DND-41 (cell line): ENCODE measurements around the gene RTP2.

Source experiments
- ATAC-seq: fragments of 200-7000 bp; cut with Tn5 transposase; 3 replicates; pipeline ENCODE4 v1.9.1; 2021; ENCODE audit warnings: low read depth; ENCODE audit not compliant: insufficient read depth
- DNase-seq: peaks from one replicate; pipeline ENCODE4 v3.0.0-alpha.2; 2020
- H2AFZ ChIP-seq: 2 replicates; pipeline ENCODE4 v1.6.0; 2012; ENCODE audit warnings: low read depth, low read length
- H3K27ac ChIP-seq: 2 replicates; pipeline ENCODE4 v1.5.1; 2012; ENCODE audit warnings: low read length, inconsistent platforms
- H3K27me3 ChIP-seq: fragments of 200-600 bp; sonication (generic); 2 replicates; pipeline ENCODE4 v1.6.0; 2012; ENCODE audit warnings: low read length, mild to moderate bottlenecking, inconsistent platforms; ENCODE audit not compliant: insufficient read depth, poor library complexity
- H3K36me3 ChIP-seq: 2 replicates; pipeline ENCODE4 v1.5.1; 2012; ENCODE audit warnings: low read length, inconsistent platforms; ENCODE audit not compliant: insufficient read depth
- H3K4me1 ChIP-seq: 2 replicates; pipeline ENCODE4 v1.5.1; 2012; ENCODE audit warnings: mild to moderate bottlenecking, low read length; ENCODE audit not compliant: insufficient read depth
- H3K4me2 ChIP-seq: 2 replicates; pipeline ENCODE4 v1.6.0; 2012; ENCODE audit warnings: mild to moderate bottlenecking, moderate library complexity, low read length, inconsistent platforms; ENCODE audit not compliant: insufficient read depth
- H3K4me3 ChIP-seq, 2 experiments: fragments of 200-600 bp in 1 of 2; shearing (Covaris generic) in 1 of 2; 2 replicates each; pipeline ENCODE4 v1.5.1; 2012 to 2016; ENCODE audit warnings: inconsistent platforms in 2 of 2, low read length in 2 of 2, mild to moderate bottlenecking in 2 of 2, low read depth in 1 of 2, moderate library complexity in 1 of 2
- H3K79me2 ChIP-seq: 2 replicates; pipeline ENCODE4 v1.6.0; 2012; ENCODE audit warnings: low read length, inconsistent platforms; ENCODE audit not compliant: insufficient read depth
- H3K9ac ChIP-seq: 2 replicates; pipeline ENCODE4 v1.6.0; 2012; ENCODE audit warnings: low read depth, mild to moderate bottlenecking, inconsistent platforms, low read length, moderate library complexity
- H3K9me3 ChIP-seq: 2 replicates; pipeline ENCODE4 v1.5.1; 2012; ENCODE audit warnings: low read length, moderate library complexity, mild to moderate bottlenecking, inconsistent platforms; ENCODE audit not compliant: insufficient read depth, severe bottlenecking
- H4K20me1 ChIP-seq: 2 replicates; pipeline ENCODE4 v1.6.0; 2012; ENCODE audit warnings: low read length; ENCODE audit not compliant: insufficient read depth
- EZH2 ChIP-seq: IDR thresholded peaks from 3 replicates; pipeline ENCODE4 v1.6.1; 2012; ENCODE audit warnings: borderline replicate concordance, low read depth, mild to moderate bottlenecking, moderate library complexity, low read length, inconsistent platforms; ENCODE audit not compliant: severe bottlenecking
- TF ChIP-seq, protein P1 (sequence below): IDR thresholded peaks from 2 replicates; pipeline ENCODE4 v1.5.1; 2012; ENCODE audit warnings: borderline replicate concordance, low read length, moderate library complexity, mild to moderate bottlenecking; ENCODE audit not compliant: poor library complexity, severe bottlenecking; ENCODE audit errors: extremely low read depth

Gene RTP2

DNA sequence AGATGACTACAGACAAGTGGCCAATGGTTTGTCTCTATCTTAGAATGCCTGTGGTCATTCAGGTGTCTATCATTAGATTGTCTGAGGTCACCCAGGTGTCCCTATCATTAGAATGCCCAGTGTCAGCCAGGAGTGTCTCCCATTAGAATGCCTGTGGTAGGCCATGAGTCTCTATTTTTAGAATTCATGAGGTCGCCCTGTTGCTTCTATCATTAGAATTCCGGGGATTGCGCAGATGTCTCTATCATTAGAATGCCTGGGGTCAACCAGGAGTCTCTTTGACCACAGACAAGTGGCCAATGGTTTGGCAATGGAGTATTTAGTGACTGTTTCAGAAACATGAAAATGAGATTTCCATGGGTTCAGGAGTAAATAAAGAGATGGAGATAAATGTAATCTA is 7.6 kb downstream of the RTP2 start:
- DNase-seq = no peak
- Histone ChIP-seq H2AFZ (no peak overlapping the region), H3K79me2 (no peaks in the 10 kb centered on the region), H3K4me3 (no peak overlapping the region), H3K36me3 (no peaks in the 10 kb centered on the region), H3K9me3 (no peaks in the 10 kb centered on the region), H3K27ac (no peak overlapping the region), H4K20me1 (no peaks in the 10 kb centered on the region), H3K4me2 (no peak overlapping the region), H3K4me1 (no peaks in the 10 kb centered on the region), H3K9ac (no peak overlapping the region), H3K27me3 (peaks cover 8% of the 10 kb centered on the region)
- no peak for ATAC-seq
- TF ChIP-seq, protein P1, sequence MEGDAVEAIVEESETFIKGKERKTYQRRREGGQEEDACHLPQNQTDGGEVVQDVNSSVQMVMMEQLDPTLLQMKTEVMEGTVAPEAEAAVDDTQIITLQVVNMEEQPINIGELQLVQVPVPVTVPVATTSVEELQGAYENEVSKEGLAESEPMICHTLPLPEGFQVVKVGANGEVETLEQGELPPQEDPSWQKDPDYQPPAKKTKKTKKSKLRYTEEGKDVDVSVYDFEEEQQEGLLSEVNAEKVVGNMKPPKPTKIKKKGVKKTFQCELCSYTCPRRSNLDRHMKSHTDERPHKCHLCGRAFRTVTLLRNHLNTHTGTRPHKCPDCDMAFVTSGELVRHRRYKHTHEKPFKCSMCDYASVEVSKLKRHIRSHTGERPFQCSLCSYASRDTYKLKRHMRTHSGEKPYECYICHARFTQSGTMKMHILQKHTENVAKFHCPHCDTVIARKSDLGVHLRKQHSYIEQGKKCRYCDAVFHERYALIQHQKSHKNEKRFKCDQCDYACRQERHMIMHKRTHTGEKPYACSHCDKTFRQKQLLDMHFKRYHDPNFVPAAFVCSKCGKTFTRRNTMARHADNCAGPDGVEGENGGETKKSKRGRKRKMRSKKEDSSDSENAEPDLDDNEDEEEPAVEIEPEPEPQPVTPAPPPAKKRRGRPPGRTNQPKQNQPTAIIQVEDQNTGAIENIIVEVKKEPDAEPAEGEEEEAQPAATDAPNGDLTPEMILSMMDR = no peak
- no peak for TF ChIP-seq EZH2

DNA sequence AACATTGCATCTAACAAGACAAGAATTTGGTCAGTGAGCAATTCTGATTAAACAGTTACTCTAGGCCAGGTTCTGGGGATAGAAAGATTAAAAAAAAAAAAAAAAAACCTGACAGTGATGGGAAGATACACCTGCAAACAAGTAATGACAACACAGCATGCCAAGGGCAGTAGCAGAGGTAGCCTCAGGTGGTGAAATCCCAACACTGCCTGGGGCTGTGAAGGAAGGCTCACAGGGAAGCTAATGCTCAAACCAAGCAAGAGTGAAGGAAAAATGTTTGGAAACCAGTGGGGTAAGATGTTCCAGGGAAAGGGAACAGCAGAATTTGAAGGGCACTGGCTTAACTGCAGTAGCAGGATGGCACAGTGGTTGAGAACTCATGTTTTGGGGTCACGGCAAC is 8.9 kb downstream of the RTP2 start:
- no peak overlapping the region for H3K27ac ChIP-seq
- no peak for TF ChIP-seq EZH2
- TF ChIP-seq, protein P1 = no peak
- H3K9ac ChIP-seq = no peak overlapping the region
- no peaks in the 10 kb centered on the region for H3K4me1 ChIP-seq
- no peak overlapping the region for H3K4me3 ChIP-seq
- no peaks in the 10 kb centered on the region for H3K36me3 ChIP-seq
- no peaks in the 10 kb centered on the region for H3K9me3 ChIP-seq
- H4K20me1 ChIP-seq = no peaks in the 10 kb centered on the region
- no peaks in the 10 kb centered on the region for H3K79me2 ChIP-seq
- ATAC-seq (no peak), DNase-seq (no peak)
- H2AFZ ChIP-seq = no peak overlapping the region
- H3K27me3 ChIP-seq = peaks cover 8% of the 10 kb centered on the region
- H3K4me2 ChIP-seq = no peak overlapping the region

DNA sequence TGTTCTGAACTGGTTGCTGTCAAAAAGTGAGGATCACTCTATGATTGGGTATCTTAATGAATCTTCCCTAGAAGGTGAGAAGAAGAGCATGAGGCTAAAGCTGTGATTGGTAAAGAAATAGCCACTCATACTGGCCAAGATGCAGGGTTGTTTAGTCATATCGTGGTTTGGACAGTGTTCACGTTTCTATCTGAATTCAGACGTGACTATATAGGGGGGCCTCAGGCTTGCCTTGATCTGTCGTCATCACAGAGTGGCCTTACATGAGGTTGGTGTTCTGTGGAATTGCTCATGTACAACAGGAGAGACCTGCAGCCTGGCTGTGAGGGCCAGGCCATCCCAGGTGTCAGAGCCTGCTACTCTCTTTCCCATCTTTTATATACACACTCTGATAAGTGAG is 12.4 kb downstream of the RTP2 start:
- H3K36me3 ChIP-seq = no peaks in the 10 kb centered on the region
- no peaks in the 10 kb centered on the region for H3K79me2 ChIP-seq
- no peak overlapping the region for H3K27ac ChIP-seq
- no peaks in the 10 kb centered on the region for H3K4me1 ChIP-seq
- no peak overlapping the region for H3K4me3 ChIP-seq
- H3K27me3 ChIP-seq = no peaks in the 10 kb centered on the region
- peaks cover 6% of the 10 kb centered on the region for H3K9me3 ChIP-seq
- no peaks in the 10 kb centered on the region for H4K20me1 ChIP-seq
- no peak overlapping the region for H2AFZ ChIP-seq
- no peak for ATAC-seq
- DNase-seq = no peak
- H3K9ac ChIP-seq = no peak overlapping the region
- no peak for TF ChIP-seq EZH2
- TF ChIP-seq, protein P1 = no peak
- H3K4me2 ChIP-seq = no peak overlapping the region

DNA sequence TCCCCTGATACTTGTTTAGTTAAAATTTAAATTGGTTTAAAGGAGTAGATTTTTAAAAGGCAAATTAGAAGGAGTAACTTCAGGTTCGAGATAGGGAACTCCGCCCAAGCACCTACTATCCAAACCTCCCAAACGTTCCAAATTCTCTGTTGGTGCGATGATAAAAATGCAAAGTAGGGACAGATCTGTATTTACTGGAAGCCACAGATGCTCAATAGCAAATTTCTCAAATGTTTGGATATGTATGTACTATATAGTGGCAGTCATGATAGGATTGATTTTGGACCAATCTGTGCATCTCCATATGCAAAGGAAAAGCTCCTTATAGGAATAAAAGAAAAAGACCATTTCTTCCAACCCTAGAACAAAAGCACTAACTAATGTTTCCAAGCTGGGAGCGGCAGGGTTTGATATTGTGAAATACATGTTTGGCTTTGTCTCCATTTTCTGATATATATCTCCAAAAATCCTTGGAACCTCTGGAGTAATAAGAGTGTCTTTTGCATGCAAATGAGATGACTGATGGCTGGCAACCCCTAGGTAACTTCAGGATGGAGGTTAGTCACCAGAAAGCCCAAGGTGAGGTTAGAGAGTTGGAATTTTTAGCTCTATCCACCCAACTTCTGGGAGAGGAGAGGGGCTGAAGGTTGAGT is 15.6 kb downstream of the RTP2 start:
- Histone ChIP-seq H3K4me2 (no peak overlapping the region), H2AFZ (no peak overlapping the region), H3K79me2 (no peaks in the 10 kb centered on the region), H3K4me1 (no peaks in the 10 kb centered on the region), H3K9me3 (peaks cover 6% of the 10 kb centered on the region), H3K27ac (no peak overlapping the region), H3K9ac (no peak overlapping the region), H4K20me1 (no peaks in the 10 kb centered on the region), H3K4me3 (no peak overlapping the region), H3K36me3 (no peaks in the 10 kb centered on the region), H3K27me3 (no peaks in the 10 kb centered on the region)
- DNase-seq = no peak
- ATAC-seq = no peak
- TF ChIP-seq EZH2 = no peak
- TF ChIP-seq, protein P1 = no peak
